ENCODE data around the gene PSORS1C1. TPM values are rescaled to one million over a fixed set of nuclear protein-coding genes. Genes with fewer than 3 reads are reported as not detected.
A peak's percentile ranks its signal among the peaks of the same experiment; 100 is the strongest.

Gene PSORS1C1
- polyA plus RNA-seq, 1 experiment: 0.94 TPM

GRCh38 chr6:31138982-31139381 lies 24.4 kb downstream of the PSORS1C1 start, which contains the start of gene PSORS1C2:
Gene PSORS1C2 (minus strand): TSS chr6:31139066. CDS start chr6:31139026, 40 bp downstream.
- ChIA-PET POLR2A (interaction anchor here (1.2 kb wide), 1 partner anchor 19 kb away, joined by 4 read pairs; the partner anchor contains the start of gene TCF19), CTCF (interaction anchor here (0.6 to 3.6 kb wide), 8 partner anchors 8 to 292 kb away, joined by 3 to 64 read pairs (median 6); partner anchors contain the start of gene TCF19)
- no peak for TF ChIP-seq CTCF (IDR thresholded peaks at IDR 0.05; ENCODE audit: low read depth, low read length)
- Histone ChIP-seq H3K27ac (ENCODE audit: low read depth, low read length) (no peak within 1 kb of the TSS), H3K9me3 (ENCODE audit: control insufficient read depth, insufficient read depth, low read length) (no peaks in the 10 kb centered on the region; the same call in 1 of the 2 replicates), H3K27me3 (ENCODE audit: control insufficient read depth, insufficient read depth, low read length) (no peaks in the 10 kb centered on the region), H3K4me3 (ENCODE audit: low read depth, low read length) (no peak within 1 kb of the TSS)
- DNase-seq (ENCODE audit: low read depth, low spot score): no peak

GRCh38 chr6:31139599-31139998 lies 25.0 kb downstream of the PSORS1C1 start:
- DNase-seq (ENCODE audit: low read depth, low spot score): no peak
- ChIA-PET CTCF (interaction anchor here (1.3 to 3.6 kb wide), 3 partner anchors 11 to 227 kb away, joined by 3 to 64 read pairs (median 6); no protein-coding TSS in a partner anchor), POLR2A (interaction anchor here (1.2 kb wide), 1 partner anchor 19 kb away, joined by 4 read pairs; the partner anchor contains the start of gene TCF19)
- Histone ChIP-seq H3K9me3 (ENCODE audit: control insufficient read depth, insufficient read depth, low read length) (no peaks in the 10 kb centered on the region; the same call in 1 of the 2 replicates), H3K27me3 (ENCODE audit: control insufficient read depth, insufficient read depth, low read length) (no peaks in the 10 kb centered on the region), H3K4me3 (ENCODE audit: low read depth, low read length) (no peak overlapping the region), H3K27ac (ENCODE audit: low read depth, low read length) (no peak overlapping the region)
- no peak for TF ChIP-seq CTCF (IDR thresholded peaks at IDR 0.05; ENCODE audit: low read depth, low read length)

- no peak overlapping the region for H3K4me3 ChIP-seq (ENCODE audit: low read depth, low read length)
- CTCF ChIA-PET: interaction anchor here (1.3 kb wide), 1 partner anchor 226 kb away, joined by 3 read pairs; no protein-coding TSS in a partner anchor
- no peaks in the 10 kb centered on the region for H3K27me3 ChIP-seq (ENCODE audit: control insufficient read depth, insufficient read depth, low read length)
- no peaks in the 10 kb centered on the region; the same call in 1 of the 2 replicates for H3K9me3 ChIP-seq (ENCODE audit: control insufficient read depth, insufficient read depth, low read length)
- DNase-seq (ENCODE audit: low read depth, low spot score): no peak
- no peak for TF ChIP-seq CTCF (IDR thresholded peaks at IDR 0.05; ENCODE audit: low read depth, low read length)
- POLR2A ChIA-PET: no interaction called here
- H3K27ac ChIP-seq (ENCODE audit: low read depth, low read length): no peak overlapping the region
These were observed 26.0 kb downstream of the PSORS1C1 start for GRCh38 chr6:31140643-31141042.

- Histone ChIP-seq H3K27me3 (ENCODE audit: control insufficient read depth, insufficient read depth, low read length) (no peaks in the 10 kb centered on the region), H3K9me3 (ENCODE audit: control insufficient read depth, insufficient read depth, low read length) (no peaks in the 10 kb centered on the region; the same call in 1 of the 2 replicates), H3K4me3 (ENCODE audit: low read depth, low read length) (no peak overlapping the region), H3K27ac (ENCODE audit: low read depth, low read length) (no peak overlapping the region)
- POLR2A ChIA-PET: no interaction called here
- TF ChIP-seq CTCF (IDR thresholded peaks at IDR 0.05; ENCODE audit: low read depth, low read length): no peak
- CTCF ChIA-PET: interaction anchor here (0.8 to 1.3 kb wide), 4 partner anchors 9 to 224 kb away, joined by 4 to 9 read pairs (median 5); no protein-coding TSS in a partner anchor
- no peak for DNase-seq (ENCODE audit: low read depth, low spot score)
These were observed 27.8 kb downstream of the PSORS1C1 start for GRCh38 chr6:31142361-31142761.

- no peak for TF ChIP-seq CTCF (IDR thresholded peaks at IDR 0.05; ENCODE audit: low read depth, low read length)
- no peaks in the 10 kb centered on the region; the same call in 1 of the 2 replicates for H3K9me3 ChIP-seq (ENCODE audit: control insufficient read depth, insufficient read depth, low read length)
- H3K27ac ChIP-seq (ENCODE audit: low read depth, low read length): peak overlapping the region; percentile 39
- peak; percentile 32 for DNase-seq (ENCODE audit: low read depth, low spot score)
- ChIA-PET POLR2A (no interaction called here), CTCF (interaction anchor here (1.2 to 1.3 kb wide), 3 partner anchors 49 to 56 kb away, joined by 3 to 9 read pairs (median 5); no protein-coding TSS in a partner anchor)
- H3K27me3 ChIP-seq (ENCODE audit: control insufficient read depth, insufficient read depth, low read length): no peaks in the 10 kb centered on the region
- no peak overlapping the region for H3K4me3 ChIP-seq (ENCODE audit: low read depth, low read length)
These were observed 28.5 kb downstream of the PSORS1C1 start for GRCh38 chr6:31143148-31143547.

All from AG04450 (cell line).